Thyroid gland (tissue), 4 donors: Measurements from ENCODE around the gene KISS1R. TPM values are rescaled to one million over a fixed set of nuclear protein-coding genes. Genes with fewer than 3 reads are reported as not detected.
A peak's percentile ranks its signal among the peaks of the same experiment; 100 is the strongest.

Experiments used
- DNase-seq, 2 donors: peaks; one replicate each; pipeline ENCODE4 v3.0.0-alpha.2; 2019
- H3K27ac ChIP-seq, 3 donors: fragments of 200-600 bp; sonication (generic); 1 replicate in 2 of 3; 2 replicates in 1 of 3; pipeline ENCODE4 v1.5.1; 2016 to 2019; ENCODE audit warnings: mild to moderate bottlenecking in 1 of 3, moderate library complexity in 1 of 3
- H3K27me3 ChIP-seq: fragments of 200-600 bp; sonication (generic); one replicate; pipeline ENCODE4 v1.5.1; 2019
- H3K36me3 ChIP-seq, 2 donors: fragments of 200-600 bp; sonication (generic); one replicate each; pipeline ENCODE4 v1.5.1; 2016 to 2019
- H3K4me1 ChIP-seq, 2 donors: fragments of 200-600 bp; sonication (generic); one replicate each; pipeline ENCODE4 v1.5.1; 2017 to 2019
- H3K4me3 ChIP-seq, 3 donors: fragments of 200-600 bp; sonication (generic); replicated peaks in 1 of 3; 1 replicate in 2 of 3; 2 replicates in 1 of 3; pipeline ENCODE4 v1.5.1; 2016; ENCODE audit warnings: mild to moderate bottlenecking in 1 of 3
- H3K9me3 ChIP-seq: fragments of 200-600 bp; sonication (generic); one replicate; pipeline ENCODE4 v1.5.1; 2017
- CTCF ChIP-seq, 6 experiments: fragments of 200-600 bp in 3 of 6; fragments of 450-650 bp in 3 of 6; sonication (generic) in 3 of 6; IDR thresholded peaks; one replicate each; pipeline ENCODE4 v1.5.1; 2016 to 2019; ENCODE audit warnings: antibody characterized with exemption in 6 of 6, mild to moderate bottlenecking in 2 of 6, inconsistent platforms in 1 of 6, moderate library complexity in 1 of 6
- POLR2A ChIP-seq, 2 donors: fragments of 450-650 bp; IDR thresholded peaks; one replicate each; pipeline ENCODE4 v1.6.1; 2017; ENCODE audit warnings: antibody characterized with exemption in 2 of 2, mild to moderate bottlenecking in 2 of 2, moderate library complexity in 1 of 2
- WGBS, 2 donors: methylation state at CpG; one replicate each; pipeline ENCODE4 v1.1.5; 2017; 5-methylcytosine and 5-hydroxymethylcytosine counted together
- intact Hi-C: fragments of 100-400 bp; cut with DNase I; formaldehyde crosslinking; loops from one replicate; pipeline ENCODE4 v1.15.1; 2023
- total RNA-seq, 4 donors: library from RNA; depleted of rRNA; stranded (reverse); fragments of >200 nt; gene quantifications; one replicate each; pipeline ENCODE4 v1.2.3, GENCODE V29; 2016

KISS1R gene
- total RNA-seq, 4 donors from 2014 or later: not detected

DNA sequence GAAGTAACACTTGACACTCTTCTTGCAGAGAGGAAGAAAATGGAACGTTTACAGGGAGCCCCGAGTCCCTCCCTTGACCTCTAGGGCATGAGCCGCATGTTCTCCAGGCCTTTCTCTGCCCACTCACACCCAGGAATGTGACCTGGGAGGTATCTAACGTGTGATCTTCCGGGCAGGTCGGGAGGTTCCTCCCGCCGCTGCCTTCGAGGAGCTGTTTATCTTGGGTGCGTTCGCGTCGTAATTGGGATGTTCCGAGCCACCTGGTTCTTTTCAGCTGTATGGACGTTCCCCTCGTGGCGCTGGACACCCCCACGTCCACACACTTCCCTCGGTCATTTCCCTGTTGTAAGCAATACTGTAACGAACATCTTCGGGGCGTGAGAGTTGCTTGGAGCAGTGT, 22.3 kb downstream of the KISS1R start:
- Histone ChIP-seq H3K4me3 (no peak overlapping the region), H3K36me3 (no peaks in the 10 kb centered on the region), H3K27ac (no peak overlapping the region), H3K9me3 (no peaks in the 10 kb centered on the region), H3K4me1 (peaks cover 17 to 26% of the 10 kb centered on the region in 2 donors), H3K27me3 (no peaks in the 10 kb centered on the region)
- 92 to 95% methylated on average over 20 to 22 of the region's 22 CpGs for WGBS, 2 donors
- TF ChIP-seq POLR2A (IDR thresholded peaks at IDR 0.05) (no peak), CTCF (IDR thresholded peaks at IDR 0.05) (no peak)
- intact Hi-C loops: no loop called here
- no peak for DNase-seq

- peaks cover 14 to 26% of the 10 kb centered on the region in 2 donors for H3K4me1 ChIP-seq
- no peaks in the 10 kb centered on the region for H3K9me3 ChIP-seq
- no peak for TF ChIP-seq POLR2A (IDR thresholded peaks at IDR 0.05)
- H3K27ac ChIP-seq: peak overlapping the region in 1 of 3 donors; percentile 83
- no peak for DNase-seq
- no peaks in the 10 kb centered on the region for H3K27me3 ChIP-seq
- 99% methylated on average over 7 of the region's 7 CpGs for WGBS, 2 donors
- no peaks in the 10 kb centered on the region for H3K36me3 ChIP-seq
- intact Hi-C loops: no loop called here
- no peak overlapping the region for H3K4me3 ChIP-seq
These were observed 22.8 kb downstream of the KISS1R start for GRCh38 chr19:939922-940321.

GRCh38 chr19:940591-941291, 23.6 kb downstream of the KISS1R start:
- H3K27me3 ChIP-seq: no peaks in the 10 kb centered on the region
- H3K4me1 ChIP-seq: peaks cover 8 to 23% of the 10 kb centered on the region in 2 donors
- peak overlapping the region in 1 of 3 donors; percentile 24 for H3K4me3 ChIP-seq
- H3K36me3 ChIP-seq: no peaks in the 10 kb centered on the region
- H3K9me3 ChIP-seq: no peaks in the 10 kb centered on the region
- DNase-seq: peak; percentile 83 to 87
- H3K27ac ChIP-seq: peak overlapping the region; percentile 73 to 83 (median 77)
- 33% methylated on average over 26 of the region's 64 CpGs; no CpG with 5 or more reads in 1 of the 2 donors for WGBS, 2 donors
- TF ChIP-seq CTCF (IDR thresholded peaks at IDR 0.05): no peak
- TF ChIP-seq POLR2A (IDR thresholded peaks at IDR 0.05): no peak
- intact Hi-C loops: no loop called here

DNA sequence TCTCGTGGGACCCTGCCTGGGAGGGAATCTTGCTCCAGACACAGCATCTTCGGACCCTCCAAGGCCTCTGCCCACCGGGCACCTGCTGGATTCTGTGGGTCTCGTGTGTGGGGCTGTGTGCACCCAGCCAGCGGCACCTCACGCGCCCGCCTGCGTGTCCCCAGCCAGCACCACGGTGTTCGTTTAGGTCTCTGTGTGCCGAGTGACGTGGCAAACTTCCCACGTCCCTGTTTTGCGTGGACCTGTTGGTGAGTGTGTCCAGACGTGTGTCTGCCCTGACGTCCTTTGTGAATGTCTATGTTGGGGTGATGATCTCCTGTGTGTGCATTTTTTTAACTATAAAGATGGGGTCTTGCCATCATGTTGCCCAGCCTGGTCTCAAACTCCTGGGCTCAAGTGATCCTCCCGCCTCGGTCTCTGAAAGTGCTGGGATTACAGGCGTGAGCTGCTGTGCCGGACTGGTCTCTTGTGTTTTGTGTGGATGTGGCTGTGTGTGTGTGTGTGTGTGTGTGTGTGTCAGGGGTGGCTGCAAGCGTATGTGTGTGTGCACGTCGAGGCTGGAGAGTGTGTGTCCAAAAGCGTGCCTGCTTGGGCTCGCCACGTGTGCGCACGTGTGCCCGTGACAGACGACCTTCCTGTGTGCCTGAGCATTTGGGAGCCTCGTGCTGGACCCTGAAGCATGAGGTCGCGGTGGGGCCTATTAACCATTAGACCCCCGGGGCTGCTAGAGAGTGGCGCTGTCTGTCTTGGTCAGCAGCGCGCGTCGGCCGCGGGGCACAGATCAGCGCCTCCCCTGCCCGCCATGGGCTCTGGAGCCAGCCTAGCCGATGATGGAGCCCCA, 24.4 kb downstream of the KISS1R start:
- TF ChIP-seq POLR2A (IDR thresholded peaks at IDR 0.05) (no peak), CTCF (IDR thresholded peaks at IDR 0.05) (no peak)
- Histone ChIP-seq H3K4me3 (peak overlapping the region in 1 of 3 donors; percentile 24), H3K27me3 (no peaks in the 10 kb centered on the region), H3K9me3 (no peaks in the 10 kb centered on the region), H3K27ac (peak overlapping the region in 2 of 3 donors; percentile 77 to 83), H3K36me3 (no peaks in the 10 kb centered on the region), H3K4me1 (peaks cover 8 to 23% of the 10 kb centered on the region in 2 donors)
- intact Hi-C loops: no loop called here
- 85 to 92% methylated on average over 10 to 36 of the region's 45 CpGs for WGBS, 2 donors
- no peak for DNase-seq

DNA sequence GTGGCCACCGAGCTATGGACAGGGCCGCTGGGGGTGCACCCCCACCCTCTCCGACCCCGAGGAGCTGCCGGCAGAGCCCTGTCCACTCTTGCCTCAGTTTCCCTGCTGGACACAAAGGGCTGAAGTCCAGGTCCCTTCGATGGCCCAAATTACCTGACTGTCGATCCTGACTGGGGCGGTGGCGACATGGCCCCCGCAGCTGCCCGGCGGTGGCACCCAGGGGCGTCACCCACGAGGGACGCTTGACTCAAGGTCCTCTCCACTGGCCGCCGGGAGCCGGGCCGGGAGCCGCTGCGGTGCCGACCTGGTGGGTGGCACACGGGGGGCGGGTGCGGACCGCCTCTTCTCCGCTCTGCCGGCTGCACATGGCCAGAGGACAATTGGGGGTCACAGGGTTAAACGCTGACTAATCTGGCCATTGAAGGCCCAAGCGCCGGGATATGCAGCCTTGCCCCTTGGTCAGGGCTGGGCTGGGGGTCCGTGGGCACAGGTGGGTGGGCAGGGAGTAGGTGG, 25.1 kb downstream of the KISS1R start:
- Histone ChIP-seq H3K27me3 (no peaks in the 10 kb centered on the region), H3K36me3 (no peaks in the 10 kb centered on the region), H3K4me3 (no peak overlapping the region), H3K9me3 (no peaks in the 10 kb centered on the region), H3K27ac (no peak overlapping the region), H3K4me1 (peaks cover 8 to 23% of the 10 kb centered on the region in 2 donors)
- TF ChIP-seq CTCF (IDR thresholded peaks at IDR 0.05): no peak
- no peak for TF ChIP-seq POLR2A (IDR thresholded peaks at IDR 0.05)
- WGBS, 2 donors: 95 to 96% methylated on average over 5 to 13 of the region's 32 CpGs
- intact Hi-C loops: no loop called here
- DNase-seq: no peak
